Activated CD8-positive, alpha-beta memory T cell treated with anti-CD3 and anti-CD28 coated beads, Interleukin-2, amount 50 U/mL, for 24 hours (primary cell): ENCODE data around the gene NPR3.

Experiments used
- DNase-seq: peaks from one replicate; pipeline ENCODE4 v3.0.0-alpha.2; 2020; ENCODE audit errors: extremely low read depth

Gene NPR3

DNA sequence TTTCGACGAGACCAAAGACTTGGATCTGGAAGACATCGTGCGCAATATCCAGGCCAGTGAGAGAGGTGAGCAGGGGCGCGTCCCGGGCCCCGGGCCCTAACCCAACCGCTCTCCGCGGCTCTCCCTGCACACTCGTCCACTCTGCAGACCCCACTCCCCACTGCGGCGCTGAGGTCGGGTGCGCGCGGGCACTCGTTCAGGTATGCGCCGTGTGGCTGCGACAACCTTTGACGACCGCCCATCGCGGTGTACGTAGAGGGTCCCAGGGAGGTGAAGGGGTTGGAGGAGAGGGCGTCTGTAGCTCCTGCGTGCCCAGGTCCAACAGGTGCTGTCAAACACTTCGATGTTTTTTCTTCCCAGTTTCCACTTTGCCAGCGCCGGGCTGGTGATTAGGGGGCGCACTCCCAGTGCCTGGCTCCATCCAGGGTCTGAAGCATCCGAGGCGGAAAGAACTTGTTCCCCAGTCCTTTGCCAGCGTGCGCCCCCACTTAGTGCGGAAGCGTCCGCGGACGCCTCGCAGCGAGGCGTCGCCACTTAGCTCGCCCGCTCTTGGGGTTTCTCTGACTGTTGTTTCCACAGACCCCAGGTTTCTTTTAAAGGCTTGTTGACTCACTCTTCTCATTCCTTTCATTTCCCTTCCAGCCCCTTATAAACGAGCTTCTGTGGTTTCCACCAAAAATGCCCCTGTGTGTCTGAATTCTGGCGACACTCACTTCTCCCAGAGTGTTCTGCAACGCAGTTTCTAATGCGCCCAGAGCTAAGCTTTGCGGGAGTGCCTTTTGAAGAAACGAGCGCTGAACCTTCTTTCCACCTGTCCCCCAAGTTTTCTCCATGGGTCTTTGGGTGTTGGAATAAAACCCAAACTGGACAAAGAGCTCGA is 1.6 kb downstream of the NPR3 start:
- DNase-seq = no peak

DNA sequence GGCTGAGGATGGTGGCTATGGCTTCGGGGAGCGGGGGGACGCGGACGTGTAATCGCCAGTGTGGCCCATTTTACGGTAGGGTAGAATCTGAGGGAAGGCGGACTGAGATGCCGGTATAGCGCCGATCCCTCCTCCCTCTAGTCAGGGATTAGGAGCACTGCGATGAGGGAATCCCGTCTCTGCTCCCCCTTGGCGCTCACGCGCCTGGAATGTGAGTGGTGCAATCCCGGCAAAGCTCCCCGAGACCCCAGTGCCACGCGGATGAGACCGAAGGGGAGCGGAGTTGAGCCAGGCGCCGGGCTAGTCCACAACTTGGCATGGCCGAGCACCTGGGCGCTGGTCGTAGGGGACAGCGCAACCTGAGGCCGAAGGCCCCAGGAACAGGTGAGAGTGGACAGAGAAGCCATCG is 2.2 kb downstream of the NPR3 start:
- no peak for DNase-seq

DNA sequence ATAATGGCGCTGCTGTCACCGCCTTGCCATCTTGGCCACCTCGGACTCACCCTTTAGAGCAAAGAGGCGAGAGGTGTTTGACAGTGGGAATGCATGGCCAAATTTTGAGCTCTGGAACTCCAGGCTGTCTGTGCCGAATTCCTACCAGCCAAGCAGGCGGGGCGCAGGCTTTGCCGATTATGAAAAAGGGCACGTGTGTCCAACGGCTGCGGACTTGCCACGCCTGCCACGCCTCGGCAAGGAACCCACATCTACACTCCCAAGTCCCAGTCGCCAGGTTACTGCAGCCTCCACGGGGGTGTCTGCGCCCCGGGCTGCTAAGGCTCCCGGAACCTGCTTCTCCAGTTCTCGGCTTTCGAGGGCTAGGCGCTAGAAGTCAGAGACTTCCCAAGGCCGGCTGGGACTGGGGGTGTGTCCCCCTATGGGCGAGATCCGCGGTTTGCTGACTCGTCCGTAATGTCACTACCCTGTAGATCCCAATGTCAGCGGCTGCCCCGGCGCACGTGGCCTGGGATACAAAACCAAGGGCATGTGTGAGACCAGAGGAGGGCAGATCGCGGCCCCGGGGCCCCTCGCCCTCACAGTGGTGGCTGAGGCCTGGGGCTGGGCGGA is 2.8 kb downstream of the NPR3 start:
- DNase-seq = no peak

DNA sequence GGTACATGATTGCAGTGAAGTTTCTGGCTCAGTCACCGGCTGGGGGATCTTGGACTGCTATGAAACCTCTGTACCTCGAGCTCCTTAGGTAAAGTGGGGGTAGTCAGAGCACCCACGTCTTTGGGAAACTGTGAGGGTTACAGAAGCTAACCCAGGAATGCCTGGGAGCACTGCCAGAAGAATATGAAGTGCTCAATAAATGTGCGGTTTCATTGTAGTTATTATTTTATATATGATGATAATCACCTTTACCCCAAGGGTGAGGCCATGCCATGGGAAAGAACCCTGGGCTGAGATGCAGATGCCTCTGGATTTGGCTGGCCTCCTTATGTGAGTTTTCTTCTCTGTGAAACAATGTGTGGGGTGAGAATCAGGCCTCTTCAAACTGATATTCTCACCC is 3.7 kb downstream of the NPR3 start:
- DNase-seq = no peak

DNA sequence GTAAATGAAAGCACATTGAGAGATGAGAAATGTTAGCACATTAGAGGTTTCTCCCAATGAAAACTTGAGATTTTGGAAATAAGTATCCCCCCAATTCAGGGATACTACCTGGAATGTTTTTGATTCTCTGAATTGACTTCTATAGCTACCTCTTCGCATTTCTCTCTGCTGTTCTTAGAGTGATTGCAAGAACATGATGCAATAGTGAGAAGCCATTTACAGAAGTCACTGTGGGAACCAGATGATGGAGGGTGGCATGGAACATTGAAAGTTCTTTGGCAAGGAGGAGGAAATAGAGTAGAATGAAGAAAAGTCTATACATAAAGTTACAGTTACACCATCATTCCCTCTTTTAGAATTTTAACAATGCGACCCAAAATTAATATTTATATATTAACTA is 9.2 kb downstream of the NPR3 start:
- no peak for DNase-seq

GRCh38 chr5:32721626-32722025 is 10.5 kb downstream of the NPR3 start:
- no peak for DNase-seq

DNA sequence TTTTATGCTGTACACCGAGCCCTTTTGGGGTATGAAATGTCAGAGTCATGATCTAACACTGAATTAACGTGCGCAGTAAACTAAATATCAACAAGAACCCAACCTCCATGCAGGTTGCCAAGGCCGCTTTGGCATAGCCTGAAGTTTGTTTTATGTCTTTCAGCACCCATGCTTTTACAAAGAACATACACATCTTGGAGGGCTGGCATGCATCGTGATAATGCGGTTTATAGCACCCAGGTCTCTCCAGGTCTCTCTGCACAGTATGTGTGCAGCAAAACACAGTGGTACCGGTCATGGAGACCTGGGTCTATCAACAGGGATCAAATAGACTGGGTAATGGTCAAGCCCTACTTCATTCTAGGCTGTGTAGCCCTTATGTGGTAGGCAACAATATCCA is 11.8 kb downstream of the NPR3 start:
- no peak for DNase-seq

DNA sequence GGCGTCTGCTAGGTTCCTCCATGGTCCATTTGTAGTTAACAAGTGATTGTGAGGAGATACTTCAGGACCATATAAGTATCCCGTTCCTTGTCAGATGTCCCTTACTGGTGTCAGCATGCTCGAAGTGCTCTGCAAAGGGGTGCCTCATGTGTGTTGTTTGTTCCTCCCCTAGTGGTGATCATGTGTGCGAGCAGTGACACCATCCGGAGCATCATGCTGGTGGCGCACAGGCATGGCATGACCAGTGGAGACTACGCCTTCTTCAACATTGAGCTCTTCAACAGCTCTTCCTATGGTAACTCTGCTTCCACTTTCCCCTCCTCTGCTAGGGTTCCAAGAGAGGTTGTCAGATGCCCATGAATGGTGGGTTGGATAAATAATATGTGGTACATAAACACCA is 13.4 kb downstream of the NPR3 start:
- no peak for DNase-seq

GRCh38 chr5:32726086-32726557 is 15.0 kb downstream of the NPR3 start:
- no peak for DNase-seq

DNA sequence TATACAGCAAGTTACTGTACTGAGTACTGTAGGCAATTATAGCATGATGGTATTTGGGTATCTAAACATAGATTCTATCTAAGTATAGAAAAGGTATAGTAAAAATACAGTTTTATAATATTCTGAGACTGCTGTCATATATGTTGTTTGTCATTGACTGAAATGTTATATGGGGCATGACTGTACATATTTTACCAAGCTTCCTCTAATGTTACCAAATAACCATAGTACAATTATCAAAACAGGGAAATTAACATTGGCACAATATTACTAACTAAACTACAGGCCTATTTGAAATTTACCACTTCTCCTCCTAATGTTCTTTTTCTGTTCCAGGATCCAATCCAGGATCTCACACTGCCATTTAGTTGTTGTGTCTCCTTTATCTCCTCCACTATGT is 18.5 kb downstream of the NPR3 start:
- no peak for DNase-seq

GRCh38 chr5:32733590-32734340 is 22.6 kb downstream of the NPR3 start:
- DNase-seq = no peak

DNA sequence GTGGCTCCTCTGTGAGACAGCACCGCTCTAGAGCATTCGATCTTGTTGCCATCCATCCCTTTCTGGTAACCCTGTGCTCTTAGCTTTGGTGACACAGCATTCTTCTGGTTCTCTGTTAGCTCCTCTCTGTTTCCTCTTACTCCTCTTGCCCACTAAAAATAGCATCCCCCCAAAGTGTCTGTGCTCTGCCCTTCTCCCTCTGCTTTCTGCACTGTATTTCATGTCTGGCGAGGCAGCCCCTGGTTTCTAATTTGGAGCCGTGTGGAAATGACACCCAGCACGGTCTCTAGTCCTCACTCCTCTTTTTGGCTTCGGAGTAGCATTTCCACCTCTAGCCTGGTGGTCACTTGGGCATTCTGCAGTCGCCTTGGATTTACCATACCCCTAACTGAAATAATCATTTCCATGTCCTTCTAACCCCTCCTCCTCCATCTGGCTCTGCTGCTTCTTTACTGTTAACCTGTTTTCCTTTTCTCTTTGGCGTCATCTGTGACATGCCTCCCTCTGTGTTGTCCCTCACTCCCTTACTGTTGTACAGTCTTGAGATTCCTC is 23.8 kb downstream of the NPR3 start:
- no peak for DNase-seq

- no peak for DNase-seq
These were observed 24.4 kb downstream of the NPR3 start for GRCh38 chr5:32735512-32735911.

- no peak for DNase-seq
These were observed 25.7 kb downstream of the NPR3 start for GRCh38 chr5:32736842-32737241.

DNA sequence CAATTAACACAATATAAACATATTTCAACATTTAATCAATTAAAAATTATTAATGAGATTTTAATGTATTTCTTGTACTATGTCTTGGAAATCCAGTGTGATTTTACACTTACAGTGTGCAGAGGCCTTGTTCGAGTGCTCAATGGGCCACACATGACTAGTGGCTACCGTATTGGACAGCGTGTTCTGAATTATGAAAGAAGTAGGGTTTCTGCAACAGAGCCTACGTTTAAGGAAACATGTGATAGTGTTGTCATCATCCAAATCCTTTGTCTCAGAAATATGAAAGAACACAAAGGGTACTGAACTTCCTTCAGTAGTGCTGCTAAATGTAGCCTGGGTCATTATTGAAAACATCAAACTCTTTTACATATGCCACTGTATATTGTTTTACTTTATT is 29.5 kb downstream of the NPR3 start:
- no peak for DNase-seq

- DNase-seq = no peak
These were observed 34.2 kb downstream of the NPR3 start for GRCh38 chr5:32745317-32745716.

GRCh38 chr5:32752411-32752810 is 41.3 kb downstream of the NPR3 start:
- DNase-seq = no peak

- DNase-seq = no peak
These were observed 41.9 kb downstream of the NPR3 start for GRCh38 chr5:32753051-32753450.

DNA sequence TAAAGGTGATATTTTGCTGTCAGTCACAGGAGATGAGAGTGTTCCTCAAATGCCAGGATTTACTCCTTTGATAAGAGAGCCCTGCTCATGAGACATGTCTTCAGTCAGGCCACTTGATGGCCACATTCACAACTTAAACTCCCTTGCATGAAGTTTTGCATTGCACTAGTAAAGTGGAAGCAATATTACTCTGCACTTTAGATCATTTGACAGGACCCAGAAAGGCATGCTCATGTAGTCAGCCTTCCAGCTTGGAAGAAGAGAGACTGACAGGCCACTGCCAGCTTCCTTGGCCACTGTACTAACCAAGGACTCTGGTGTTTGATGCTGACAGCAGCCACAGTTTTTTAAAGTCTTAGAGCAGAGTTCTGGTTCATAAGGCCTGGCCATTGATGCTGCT is 42.6 kb downstream of the NPR3 start:
- no peak for DNase-seq

DNA sequence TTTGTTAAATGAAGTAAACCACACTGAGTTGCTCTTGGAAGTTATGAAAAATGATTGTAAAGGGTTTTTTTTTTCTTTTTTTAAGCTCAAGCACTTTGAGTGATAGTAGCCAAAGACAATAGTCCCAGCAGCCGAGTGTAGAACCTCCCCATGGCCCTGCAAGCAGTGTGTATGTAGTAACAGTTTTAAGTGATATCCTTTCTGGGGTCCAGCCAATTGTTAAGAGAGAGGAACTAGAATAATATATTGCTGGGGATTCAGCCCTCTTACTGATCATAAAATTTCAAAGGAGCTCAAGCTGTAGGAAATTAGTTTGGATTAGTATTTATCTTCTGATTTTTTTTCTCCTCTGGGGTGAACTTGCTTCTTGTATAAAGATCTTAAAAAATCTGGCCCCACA is 43.2 kb downstream of the NPR3 start:
- no peak for DNase-seq

- DNase-seq = no peak
These were observed 49.0 kb downstream of the NPR3 start for GRCh38 chr5:32760091-32760509.

DNA sequence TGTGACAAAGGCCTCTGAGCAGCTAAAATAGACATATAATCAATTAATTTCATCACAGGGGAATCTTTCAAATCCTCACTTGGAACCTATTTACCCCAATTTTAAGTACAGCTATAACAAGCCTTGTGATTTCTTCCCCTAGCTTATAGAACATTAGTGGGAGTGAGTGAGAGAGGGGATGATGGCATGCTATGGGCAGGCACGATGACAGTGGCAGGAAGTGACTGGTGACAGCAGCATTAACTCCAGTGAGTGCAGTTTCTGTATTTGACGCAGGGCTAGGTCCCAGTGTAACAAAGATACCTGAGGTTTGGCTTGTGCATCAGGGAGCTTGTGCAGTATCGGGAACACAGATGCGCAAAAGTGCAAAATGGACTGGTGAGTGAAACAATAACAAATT is 54.1 kb downstream of the NPR3 start:
- no peak for DNase-seq
